ENCODE data around the gene MUC12.
"Not testable (repeated sequence)": the region's sequence is repeated elsewhere in the genome, so short reads cannot be mapped to it uniquely, and the experiment has no call there.

The MUC12 gene

GRCh38 chr7:101031082-101031481, 61.7 kb downstream of the MUC12 start:
- no peak for DNase-seq (ENCODE audit: low read depth, low spot score)
- no peak overlapping the region for H3K27ac ChIP-seq

- no peak overlapping the region for H3K27ac ChIP-seq
- DNase-seq (ENCODE audit: low read depth, low spot score): no peak
These were observed 66.6 kb downstream of the MUC12 start for GRCh38 chr7:101035941-101036340.

DNA sequence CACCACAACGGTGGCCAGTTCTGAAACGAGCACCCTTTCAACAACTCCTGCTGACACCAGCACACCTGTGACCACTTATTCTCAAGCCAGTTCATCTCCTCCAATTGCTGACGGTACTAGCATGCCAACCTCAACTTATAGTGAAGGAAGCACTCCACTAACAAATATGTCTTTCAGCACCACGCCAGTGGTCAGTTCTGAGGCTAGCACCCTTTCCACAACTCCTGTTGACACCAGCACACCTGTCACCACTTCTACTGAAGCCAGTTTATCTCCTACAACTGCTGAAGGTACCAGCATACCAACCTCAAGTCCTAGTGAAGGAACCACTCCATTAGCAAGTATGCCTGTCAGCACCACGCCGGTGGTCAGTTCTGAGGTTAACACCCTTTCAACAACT, 71.9 kb downstream of the MUC12 start:
- DNase-seq (ENCODE audit: low read depth, low spot score); H3K27ac ChIP-seq: not testable (repeated sequence)

- no peak for DNase-seq (ENCODE audit: low read depth, low spot score)
- H3K27ac ChIP-seq: no peak overlapping the region
These were observed 89.0 kb downstream of the MUC12 start for GRCh38 chr7:101058355-101058754.

GRCh38 chr7:101059620-101059942, 90.2 kb downstream of the MUC12 start:
- no peak overlapping the region for H3K27ac ChIP-seq
- no peak for DNase-seq (ENCODE audit: low read depth, low spot score)

- DNase-seq (ENCODE audit: low read depth, low spot score): no peak
- H3K27ac ChIP-seq: no peak overlapping the region
These were observed 91.6 kb downstream of the MUC12 start for GRCh38 chr7:101060992-101061391.

DNA sequence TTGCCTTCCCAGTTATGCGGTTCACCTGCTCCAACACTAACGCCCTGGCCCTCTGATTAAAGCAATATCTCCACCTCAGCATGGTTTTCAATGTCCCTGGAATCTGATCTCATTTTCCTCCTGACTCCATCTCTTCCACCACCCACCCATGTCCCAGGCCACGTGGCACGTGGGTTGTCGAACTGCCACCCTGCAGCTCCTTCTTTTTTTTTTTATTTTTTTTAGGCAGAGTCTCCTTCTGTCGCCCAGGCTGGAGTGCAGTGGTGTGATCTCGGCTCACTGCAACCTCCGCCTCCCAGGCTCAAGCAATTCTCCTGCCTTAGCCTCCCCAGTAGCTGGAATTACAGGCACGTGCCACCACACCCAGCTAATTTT, 94.8 kb downstream of the MUC12 start:
- not testable (repeated sequence) for DNase-seq (ENCODE audit: low read depth, low spot score); H3K27ac ChIP-seq

- DNase-seq (ENCODE audit: low read depth, low spot score); H3K27ac ChIP-seq: not testable (repeated sequence)
These were observed 95.8 kb downstream of the MUC12 start for GRCh38 chr7:101065162-101065561.

- H3K27ac ChIP-seq: no peak overlapping the region
- DNase-seq (ENCODE audit: low read depth, low spot score): no peak
These were observed 96.9 kb downstream of the MUC12 start for GRCh38 chr7:101066141-101066832.

- H3K27ac ChIP-seq: no peak overlapping the region
- DNase-seq (ENCODE audit: low read depth, low spot score): no peak
These were observed 97.4 kb downstream of the MUC12 start for GRCh38 chr7:101066833-101067177.

DNA sequence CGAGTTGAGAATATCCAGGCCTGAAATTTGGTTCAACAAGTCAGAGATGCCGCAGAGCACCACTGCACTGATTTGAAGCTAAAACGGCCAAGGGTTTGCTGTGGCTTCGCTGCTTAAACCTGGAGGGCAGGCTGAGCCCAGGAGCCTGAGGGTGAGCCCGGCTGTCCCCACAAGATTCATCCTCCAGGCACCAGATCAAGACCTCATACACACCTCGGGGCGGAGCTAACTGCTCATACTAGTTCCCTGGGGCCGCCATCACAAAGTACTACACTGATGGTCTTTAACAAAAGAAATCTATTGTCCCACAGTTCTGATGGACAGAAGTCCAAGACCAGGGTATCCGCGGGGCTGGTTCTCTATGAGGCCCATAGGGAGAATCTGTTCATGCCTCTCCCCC, 99.0 kb downstream of the MUC12 start:
- DNase-seq (ENCODE audit: low read depth, low spot score): no peak
- H3K27ac ChIP-seq: no peak overlapping the region
